Stimulated activated memory B cell treated with anti-CD40 and anti-IgM and Interleukin-4, amounts not matched to agents 10 μg/mL and 1 μg/mL and 100 μg/mL, for 72 hours (primary cell): ENCODE measurements around the gene USP17L29.
A peak's percentile ranks its signal among the peaks of the same experiment; 100 is the strongest.
"Not testable (repeated sequence)": the region's sequence is repeated elsewhere in the genome, so short reads cannot be mapped to it uniquely, and the experiment has no call there.

Experiments
- ATAC-seq: fragments of 150-1000 bp; cut with Tn5 transposase; 2 replicates; pipeline ENCODE4 v1.10.0; 2021
- H3K27ac Mint-ChIP-seq: one replicate; pipeline ENCODE4 v1.8.0; 2022; ENCODE audit warnings: mild to moderate bottlenecking, mixed read lengths
- H3K27me3 Mint-ChIP-seq: one replicate; pipeline ENCODE4 v1.8.0; 2022; ENCODE audit warnings: mixed read lengths
- H3K36me3 Mint-ChIP-seq: one replicate; pipeline ENCODE4 v1.8.0; 2022; ENCODE audit warnings: mixed read lengths
- H3K4me1 Mint-ChIP-seq: one replicate; pipeline ENCODE4 v1.8.0; 2022; ENCODE audit warnings: mixed read lengths
- H3K4me3 Mint-ChIP-seq: one replicate; pipeline ENCODE4 v1.8.0; 2022; ENCODE audit warnings: mild to moderate bottlenecking, moderate library complexity, mixed read lengths
- H3K9me3 Mint-ChIP-seq: one replicate; pipeline ENCODE4 v1.8.0; 2022; ENCODE audit warnings: mixed read lengths

The USP17L29 gene

GRCh38 chr4:9353338-9353737, at the start of gene USP17L29:
Gene USP17L29 (plus strand): TSS chr4:9353638. CDS start chr4:9353638, 0 bp downstream.
- not testable (repeated sequence) for H3K9me3 Mint-ChIP-seq, H3K27me3 Mint-ChIP-seq, ATAC-seq, H3K36me3 Mint-ChIP-seq, H3K4me3 Mint-ChIP-seq, H3K4me1 Mint-ChIP-seq, H3K27ac Mint-ChIP-seq

GRCh38 chr4:9324191-9324590, 29.2 kb upstream of the USP17L29 start:
- H3K36me3 Mint-ChIP-seq, H3K9me3 Mint-ChIP-seq, H3K4me1 Mint-ChIP-seq, H3K27ac Mint-ChIP-seq, H3K4me3 Mint-ChIP-seq, ATAC-seq, H3K27me3 Mint-ChIP-seq: not testable (repeated sequence)

- not testable (repeated sequence) for H3K27ac Mint-ChIP-seq, H3K9me3 Mint-ChIP-seq, ATAC-seq, H3K4me3 Mint-ChIP-seq, H3K36me3 Mint-ChIP-seq, H3K4me1 Mint-ChIP-seq, H3K27me3 Mint-ChIP-seq
These were observed 28.6 kb upstream of the USP17L29 start, which contains the start of gene USP17L24 for GRCh38 chr4:9324865-9325264. Gene USP17L24 (plus strand): TSS chr4:9325165. CDS start chr4:9325165, 0 bp downstream.

GRCh38 chr4:9329611-9330010, 23.8 kb upstream of the USP17L29 start, which contains the start of gene USP17L25:
Gene USP17L25 (plus strand): TSS chr4:9329911. CDS start chr4:9329911, 0 bp downstream.
- not testable (repeated sequence) for H3K4me1 Mint-ChIP-seq, H3K27ac Mint-ChIP-seq, H3K4me3 Mint-ChIP-seq, H3K27me3 Mint-ChIP-seq, H3K36me3 Mint-ChIP-seq, H3K9me3 Mint-ChIP-seq, ATAC-seq

- H3K36me3 Mint-ChIP-seq, H3K9me3 Mint-ChIP-seq, H3K4me1 Mint-ChIP-seq, H3K4me3 Mint-ChIP-seq, H3K27me3 Mint-ChIP-seq, ATAC-seq, H3K27ac Mint-ChIP-seq: not testable (repeated sequence)
These were observed 19.1 kb upstream of the USP17L29 start, which contains the start of gene USP17L26 for GRCh38 chr4:9334358-9334757. Gene USP17L26 (plus strand): TSS chr4:9334658. CDS start chr4:9334658, 0 bp downstream.

- ATAC-seq, H3K4me3 Mint-ChIP-seq, H3K27me3 Mint-ChIP-seq, H3K36me3 Mint-ChIP-seq, H3K9me3 Mint-ChIP-seq, H3K4me1 Mint-ChIP-seq, H3K27ac Mint-ChIP-seq: not testable (repeated sequence)
These were observed 14.3 kb upstream of the USP17L29 start, which contains the start of gene USP17L5 for GRCh38 chr4:9339103-9339502. Gene USP17L5 (plus strand): TSS chr4:9339403. CDS start chr4:9339403, 0 bp downstream.

- not testable (repeated sequence) for H3K4me1 Mint-ChIP-seq, H3K27ac Mint-ChIP-seq, ATAC-seq
These were observed 9.6 kb upstream of the USP17L29 start, which contains the start of gene USP17L27 for GRCh38 chr4:9343848-9344247. Gene USP17L27 (plus strand): TSS chr4:9344148. CDS start chr4:9344148, 0 bp downstream.

GRCh38 chr4:9348593-9348992, 4.8 kb upstream of the USP17L29 start, which contains the start of gene USP17L28:
Gene USP17L28 (plus strand): TSS chr4:9348893. CDS start chr4:9348893, 0 bp downstream.
- not testable (repeated sequence) for H3K4me1 Mint-ChIP-seq, H3K36me3 Mint-ChIP-seq, H3K4me3 Mint-ChIP-seq, H3K27ac Mint-ChIP-seq, H3K9me3 Mint-ChIP-seq, ATAC-seq, H3K27me3 Mint-ChIP-seq

More at GRCh38 chr4:9343848-9344247, 9.6 kb upstream of the USP17L29 start, which contains the start of gene USP17L27:
- not testable (repeated sequence) for H3K4me3 Mint-ChIP-seq, H3K36me3 Mint-ChIP-seq, H3K27me3 Mint-ChIP-seq, H3K9me3 Mint-ChIP-seq

GRCh38 chr4:9350866-9351265, 2.6 kb upstream of the USP17L29 start:
- ATAC-seq, H3K27me3 Mint-ChIP-seq, H3K4me1 Mint-ChIP-seq, H3K27ac Mint-ChIP-seq, H3K4me3 Mint-ChIP-seq, H3K36me3 Mint-ChIP-seq, H3K9me3 Mint-ChIP-seq: not testable (repeated sequence)

- not testable (repeated sequence) for H3K4me1 Mint-ChIP-seq, ATAC-seq, H3K27ac Mint-ChIP-seq
These were observed 9.4 kb downstream of the USP17L29 start, which contains the start of gene USP17L30 for GRCh38 chr4:9362829-9363228. Gene USP17L30 (plus strand): TSS chr4:9363129. CDS start chr4:9363129, 0 bp downstream.

GRCh38 chr4:9379881-9380280, 26.4 kb downstream of the USP17L29 start:
- H3K9me3 Mint-ChIP-seq, H3K27me3 Mint-ChIP-seq, H3K4me1 Mint-ChIP-seq, ATAC-seq, H3K36me3 Mint-ChIP-seq, H3K4me3 Mint-ChIP-seq, H3K27ac Mint-ChIP-seq: not testable (repeated sequence)

More at GRCh38 chr4:9362829-9363228, 9.4 kb downstream of the USP17L29 start, which contains the start of gene USP17L30:
- not testable (repeated sequence) for H3K4me3 Mint-ChIP-seq, H3K9me3 Mint-ChIP-seq, H3K36me3 Mint-ChIP-seq, H3K27me3 Mint-ChIP-seq

- H3K9me3 Mint-ChIP-seq, H3K36me3 Mint-ChIP-seq, H3K27me3 Mint-ChIP-seq, H3K4me1 Mint-ChIP-seq, ATAC-seq, H3K27ac Mint-ChIP-seq: not testable (repeated sequence)
- peak overlapping the region; percentile 68 for H3K4me3 Mint-ChIP-seq
These were observed 27.6 kb downstream of the USP17L29 start for GRCh38 chr4:9381012-9381534.

GRCh38 chr4:9384126-9384525, 30.7 kb downstream of the USP17L29 start:
- Mint-ChIP-seq H3K27ac (no peak overlapping the region), H3K4me1 (no peaks in the 10 kb centered on the region), H3K9me3 (no peaks in the 10 kb centered on the region), H3K4me3 (no peak overlapping the region), H3K27me3 (no peaks in the 10 kb centered on the region), H3K36me3 (no peaks in the 10 kb centered on the region)
- ATAC-seq: no peak

- ATAC-seq, H3K27ac Mint-ChIP-seq, H3K4me3 Mint-ChIP-seq, H3K9me3 Mint-ChIP-seq, H3K36me3 Mint-ChIP-seq, H3K4me1 Mint-ChIP-seq, H3K27me3 Mint-ChIP-seq: not testable (repeated sequence)
These were observed 35.6 kb downstream of the USP17L29 start for GRCh38 chr4:9389001-9389400.
